ENCODE data around the gene JMJD1C.

The JMJD1C gene

DNA sequence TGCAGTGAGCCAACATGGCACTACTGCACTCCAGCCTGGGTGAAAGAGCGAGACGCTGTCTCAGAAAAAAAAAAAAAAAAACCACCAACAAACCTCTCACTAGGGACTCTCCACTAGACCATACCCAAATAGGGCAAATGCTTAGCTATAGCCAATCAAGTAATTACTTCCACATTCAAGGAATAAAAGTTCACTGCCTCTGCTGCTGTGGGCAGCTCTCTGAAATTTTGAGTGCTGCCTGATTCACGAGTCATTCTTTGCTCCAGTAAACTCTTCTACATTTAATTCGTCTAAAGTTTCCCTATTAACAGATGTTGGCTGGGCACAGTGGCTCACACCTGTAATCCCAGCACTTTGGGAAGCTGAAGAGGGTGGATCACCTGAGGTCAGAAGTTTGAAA, 337.3 kb downstream of the JMJD1C start:
- no peak overlapping the region for H3K4me3 ChIP-seq (ENCODE audit: low read length)
- DNase-seq (ENCODE audit: low read depth) = no peak
- TF ChIP-seq, protein P1, sequence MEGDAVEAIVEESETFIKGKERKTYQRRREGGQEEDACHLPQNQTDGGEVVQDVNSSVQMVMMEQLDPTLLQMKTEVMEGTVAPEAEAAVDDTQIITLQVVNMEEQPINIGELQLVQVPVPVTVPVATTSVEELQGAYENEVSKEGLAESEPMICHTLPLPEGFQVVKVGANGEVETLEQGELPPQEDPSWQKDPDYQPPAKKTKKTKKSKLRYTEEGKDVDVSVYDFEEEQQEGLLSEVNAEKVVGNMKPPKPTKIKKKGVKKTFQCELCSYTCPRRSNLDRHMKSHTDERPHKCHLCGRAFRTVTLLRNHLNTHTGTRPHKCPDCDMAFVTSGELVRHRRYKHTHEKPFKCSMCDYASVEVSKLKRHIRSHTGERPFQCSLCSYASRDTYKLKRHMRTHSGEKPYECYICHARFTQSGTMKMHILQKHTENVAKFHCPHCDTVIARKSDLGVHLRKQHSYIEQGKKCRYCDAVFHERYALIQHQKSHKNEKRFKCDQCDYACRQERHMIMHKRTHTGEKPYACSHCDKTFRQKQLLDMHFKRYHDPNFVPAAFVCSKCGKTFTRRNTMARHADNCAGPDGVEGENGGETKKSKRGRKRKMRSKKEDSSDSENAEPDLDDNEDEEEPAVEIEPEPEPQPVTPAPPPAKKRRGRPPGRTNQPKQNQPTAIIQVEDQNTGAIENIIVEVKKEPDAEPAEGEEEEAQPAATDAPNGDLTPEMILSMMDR (conservative IDR thresholded peaks at IDR 0.05; ENCODE audit: low read depth, low read length) = no peak

DNA sequence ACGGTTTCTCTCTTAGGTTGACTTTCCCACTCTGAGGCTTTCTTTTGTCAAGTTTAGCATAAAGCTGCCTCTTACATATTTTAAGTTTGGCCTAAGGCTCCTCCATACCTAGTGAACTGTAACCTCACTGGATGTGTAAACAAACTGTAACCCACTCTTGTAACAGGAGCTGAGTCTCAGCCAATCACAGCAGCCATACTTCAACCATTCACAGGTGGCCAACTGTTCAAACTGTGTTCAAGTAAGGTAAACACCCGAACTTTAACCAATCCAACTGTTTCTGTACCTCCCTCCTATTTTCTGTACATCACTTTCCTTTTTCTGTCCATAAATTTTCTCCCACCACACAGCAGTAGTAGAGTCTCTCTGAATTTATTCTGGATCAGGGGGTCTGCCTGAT, 340.3 kb downstream of the JMJD1C start:
- TF ChIP-seq, protein P1 (conservative IDR thresholded peaks at IDR 0.05; ENCODE audit: low read depth, low read length) = no peak
- DNase-seq (ENCODE audit: low read depth) = no peak

DNA sequence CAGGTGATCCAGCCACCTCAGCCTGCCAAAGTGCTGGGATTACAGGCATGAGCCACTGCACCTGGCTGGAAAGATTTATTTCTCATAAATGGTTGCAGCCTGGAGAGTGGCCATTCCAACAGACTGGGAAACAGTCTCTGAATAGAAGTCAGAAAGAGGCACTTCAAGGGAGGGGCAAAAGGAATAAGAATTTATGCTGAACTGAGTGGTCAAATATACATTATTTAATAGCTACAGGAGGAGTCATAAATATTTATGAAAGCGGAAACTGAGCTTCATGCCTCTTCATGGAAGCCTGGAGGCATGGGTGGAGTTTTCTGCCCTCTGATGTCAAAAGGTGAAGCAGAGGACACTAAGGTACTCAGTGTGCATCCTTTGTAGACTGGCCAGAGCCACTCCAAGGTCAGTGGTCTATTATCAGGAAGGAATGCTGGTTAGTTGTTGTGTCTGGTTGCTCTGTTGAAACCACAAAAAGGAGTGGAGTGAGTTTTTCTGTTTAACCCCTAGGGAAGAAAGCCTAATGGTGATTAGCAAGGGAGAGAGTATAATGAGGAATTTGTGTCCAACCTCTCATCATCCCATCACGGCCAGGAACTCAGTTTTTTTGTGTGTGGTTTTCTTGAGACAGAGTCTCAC, 341.9 kb downstream of the JMJD1C start:
- TF ChIP-seq, protein P1 (conservative IDR thresholded peaks at IDR 0.05; ENCODE audit: low read depth, low read length) = no peak
- no peak overlapping the region for H3K4me3 ChIP-seq (ENCODE audit: low read length)
- DNase-seq (ENCODE audit: low read depth) = no peak

More for the DNA sequence above, 340.3 kb downstream of the JMJD1C start:
- no peak overlapping the region for H3K4me3 ChIP-seq (ENCODE audit: low read length)

DNA sequence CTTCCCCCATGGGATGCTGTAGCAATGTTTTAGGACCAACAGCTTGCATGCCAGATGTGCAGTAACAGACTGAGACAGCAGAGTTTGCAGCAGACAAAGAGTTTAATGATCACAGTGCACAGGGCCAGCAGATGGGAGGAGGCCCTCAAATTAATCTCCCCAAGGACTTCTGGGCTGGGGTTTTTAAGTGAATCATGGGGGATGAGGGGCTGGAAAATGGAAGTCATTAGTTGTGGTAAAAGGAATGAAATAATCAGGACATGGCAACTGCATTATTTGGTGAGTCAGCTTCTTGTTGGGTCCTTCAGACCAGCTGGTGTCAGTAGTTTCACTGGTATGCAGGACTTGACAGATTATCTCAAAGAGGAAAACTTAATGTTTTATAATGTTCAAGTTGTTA, 345.2 kb downstream of the JMJD1C start:
- TF ChIP-seq, protein P1 (conservative IDR thresholded peaks at IDR 0.05; ENCODE audit: low read depth, low read length) = no peak
- no peak overlapping the region for H3K4me3 ChIP-seq (ENCODE audit: low read length)
- no peak for DNase-seq (ENCODE audit: low read depth)

DNA sequence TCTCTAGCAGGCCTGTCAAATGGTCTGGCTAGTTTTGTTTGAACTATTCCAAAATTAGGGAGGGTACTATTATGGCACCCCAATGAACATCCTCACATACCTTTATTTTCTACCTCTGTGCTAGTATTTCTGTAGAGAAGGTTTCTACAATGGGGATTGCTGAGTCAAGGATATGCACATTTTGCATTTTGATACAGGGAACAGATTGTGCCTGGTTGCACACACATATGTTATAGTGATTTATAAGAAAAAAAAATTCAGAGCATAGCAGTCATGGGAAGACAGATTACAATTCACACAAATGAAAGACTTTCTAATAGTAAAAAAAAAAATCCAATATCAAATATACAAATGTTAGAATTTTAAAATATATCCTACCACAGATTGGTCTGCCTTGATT, 346.7 kb downstream of the JMJD1C start:
- H3K4me3 ChIP-seq (ENCODE audit: low read length) = no peak overlapping the region
- TF ChIP-seq, protein P1 (conservative IDR thresholded peaks at IDR 0.05; ENCODE audit: low read depth, low read length) = no peak
- DNase-seq (ENCODE audit: low read depth) = no peak

All from retinal pigment epithelial cell (primary cell).